T-helper 2 cell treated with Interferon-gamma antibody and Interleukin-4, amounts not matched to agents 5 μg/mL and 100 μg/mL, for 36 hours (primary cell): Measurements from ENCODE around the gene NDUFC2.

Experiments
- DNase-seq: peaks from one replicate; pipeline ENCODE4 v3.0.0; 2021; ENCODE audit warnings: low spot score
- H3K27ac Mint-ChIP-seq: one replicate; pipeline ENCODE4 v1.8.0; 2021; ENCODE audit warnings: mild to moderate bottlenecking, mixed read lengths
- H3K27me3 Mint-ChIP-seq: one replicate; pipeline ENCODE4 v1.8.0; 2021; ENCODE audit warnings: low read depth, mixed read lengths
- H3K36me3 Mint-ChIP-seq: one replicate; pipeline ENCODE4 v1.8.0; 2021; ENCODE audit warnings: low read depth, mixed read lengths
- H3K4me1 Mint-ChIP-seq: one replicate; pipeline ENCODE4 v1.8.0; 2021; ENCODE audit warnings: low read depth, mixed read lengths
- H3K4me3 Mint-ChIP-seq: one replicate; pipeline ENCODE4 v1.8.0; 2022; ENCODE audit warnings: mild to moderate bottlenecking, moderate library complexity, mixed read lengths
- H3K9me3 Mint-ChIP-seq: one replicate; pipeline ENCODE4 v1.8.0; 2021; ENCODE audit warnings: mixed read lengths

Gene NDUFC2

GRCh38 chr11:78021611-78022010 lies 58.1 kb downstream of the NDUFC2 start:
- Mint-ChIP-seq H3K27me3 (peaks cover 22% of the 10 kb centered on the region), H3K27ac (no peak overlapping the region), H3K36me3 (no peaks in the 10 kb centered on the region), H3K4me3 (no peak overlapping the region), H3K9me3 (no peaks in the 10 kb centered on the region), H3K4me1 (peaks cover 3% of the 10 kb centered on the region)
- no peak for DNase-seq

- DNase-seq: no peak
- Mint-ChIP-seq H3K36me3 (no peaks in the 10 kb centered on the region), H3K9me3 (no peaks in the 10 kb centered on the region)
Observed at GRCh38 chr11:78020246-78020645, 59.4 kb downstream of the NDUFC2 start.

GRCh38 chr11:78019808-78020207 lies 59.9 kb downstream of the NDUFC2 start:
- peaks cover 3% of the 10 kb centered on the region for H3K4me1 Mint-ChIP-seq
- H3K27me3 Mint-ChIP-seq: peaks cover 22% of the 10 kb centered on the region
- H3K36me3 Mint-ChIP-seq: no peaks in the 10 kb centered on the region
- H3K4me3 Mint-ChIP-seq: no peak overlapping the region
- DNase-seq: no peak
- H3K9me3 Mint-ChIP-seq: no peaks in the 10 kb centered on the region
- no peak overlapping the region for H3K27ac Mint-ChIP-seq

More at GRCh38 chr11:78020246-78020645, 59.4 kb downstream of the NDUFC2 start:
- Mint-ChIP-seq H3K27me3 (peaks cover 22% of the 10 kb centered on the region), H3K4me3 (no peak overlapping the region), H3K4me1 (peaks cover 3% of the 10 kb centered on the region), H3K27ac (no peak overlapping the region)
